ENCODE results near the gene CSN2. TPM values are rescaled to one million over a fixed set of nuclear protein-coding genes. Genes with fewer than 3 reads are reported as not detected.

The CSN2 gene
- total and polyA plus RNA-seq, 2 of the 8 experiments (the other 6 are each of a cell fraction or from before 2014, with no cell fraction given), result not detected

DNA sequence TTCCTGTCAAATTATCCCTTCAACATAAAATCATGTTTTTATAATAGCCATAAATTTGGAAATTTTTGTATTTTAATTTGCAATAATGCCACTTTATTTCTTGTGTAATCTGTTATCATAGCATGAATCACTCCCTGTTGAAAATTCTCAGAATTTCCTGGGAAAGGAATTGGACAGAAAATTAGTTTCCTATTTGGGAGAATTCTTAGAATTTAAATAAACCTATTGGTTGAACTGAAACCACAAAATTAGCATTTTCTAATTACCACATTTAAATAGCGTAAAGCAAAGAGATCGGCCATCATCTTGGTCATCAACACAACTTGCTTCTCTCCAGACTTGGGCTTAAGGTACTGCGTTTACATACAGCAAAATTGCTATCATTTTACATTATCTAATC, 34.8 kb downstream of the CSN2 start, which contains the start of gene CSN1S1:
CSN1S1 (plus strand) TSS at position 301 of the 400 bp plus-strand sequence. CDS start 1,488 bp downstream, outside the sequence.
- no peak within 1 kb of the TSS for H3K14ac ChIP-seq (ENCODE audit: insufficient read length)
- no peak within 1 kb of the TSS for H4K91ac ChIP-seq (replicated peaks; ENCODE audit: insufficient read length, low read length)
- H2BK120ac ChIP-seq (replicated peaks; ENCODE audit: low read depth, low read length), result no peak within 1 kb of the TSS
- H3K79me1 ChIP-seq (ENCODE audit: low read depth, low read length), result no peaks in the 10 kb centered on the region
- H3K23ac ChIP-seq (ENCODE audit: insufficient read length), result no peak within 1 kb of the TSS
- H2BK5ac ChIP-seq (ENCODE audit: low read depth, low read length), result no peak within 1 kb of the TSS
- no peak within 1 kb of the TSS for H3K4ac ChIP-seq (replicated peaks; ENCODE audit: insufficient read length, low read depth, low read length)
- H2BK20ac ChIP-seq (ENCODE audit: low read length), result no peak within 1 kb of the TSS
- TF ChIP-seq CTBP2 (IDR thresholded peaks at IDR 0.05; ENCODE audit: borderline replicate concordance, insufficient read depth, insufficient read length, low read length), result no peak
- TF ChIP-seq CBX5 (IDR thresholded peaks at IDR 0.05; ENCODE audit: low read depth, low read length), result no peak
- no peak for TF ChIP-seq EZH2 (IDR thresholded peaks at IDR 0.05; ENCODE audit: low read depth, low read length, severe bottlenecking)
- no peak for TF ChIP-seq CTCF (IDR thresholded peaks at IDR 0.05; ENCODE audit: control extremely low read depth in 1 of 3, insufficient read depth in 1 of 3, low read depth in 1 of 3, low read length in 3 of 3)
- no peak for TF ChIP-seq SUZ12 (IDR thresholded peaks at IDR 0.05; ENCODE audit: low read length)
- TF ChIP-seq POLR2A (IDR thresholded peaks at IDR 0.05; ENCODE audit: control extremely low read depth in 1 of 2, low read depth in 2 of 2, low read length in 2 of 2), result no peak
- no peak for TF ChIP-seq TAF1 (IDR thresholded peaks at IDR 0.05; ENCODE audit: low read depth, low read length)
- TF ChIP-seq BCL11A (IDR thresholded peaks at IDR 0.05; ENCODE audit: low read depth in 2 of 2, low read length in 2 of 2), result no peak
- TF ChIP-seq SAP30 (IDR thresholded peaks at IDR 0.05; ENCODE audit: insufficient read depth, insufficient replicate concordance, low read length), result no peak
- CTCF ChIA-PET (ENCODE audit: partially characterized antibody), result interaction anchor here (1.2 kb wide), 1 partner anchor 253 kb away, joined by 3 read pairs; no protein-coding TSS in a partner anchor
- H3K27ac ChIP-seq (ENCODE audit: low read depth, low read length), result no peak within 1 kb of the TSS
- no peak within 1 kb of the TSS for H2BK15ac ChIP-seq (ENCODE audit: low read length)
- DNase-seq (ENCODE audit: low read depth in 1 of 2, low spot score in 2 of 2) (no peak), FAIRE-seq (no peak)
- H3K27me3 ChIP-seq (replicated peaks in 1 of 4; ENCODE audit: control insufficient read depth in 3 of 4, extremely low read depth in 1 of 4, insufficient read depth in 3 of 4, low read length in 3 of 4), result peaks cover 0 to 1% (median 0%) of the 10 kb centered on the region in 4 experiments; a peak in 1 of 7 replicates
- no peak within 1 kb of the TSS for H2BK12ac ChIP-seq (ENCODE audit: low read depth, low read length)
- H3K23me2 ChIP-seq (ENCODE audit: low read depth, low read length), result no peaks in the 10 kb centered on the region
- no peak within 1 kb of the TSS for H4K5ac ChIP-seq (ENCODE audit: insufficient read length, low read depth, low read length)
- 96% methylated on average over 3 of the region's 3 CpGs; no CpG with 5 or more reads in 1 of the 2 experiments for WGBS, 2 experiments (ENCODE audit: extremely low coverage in 1 of 2, insufficient coverage in 1 of 2, insufficient read length in 1 of 2, insufficient replicate concordance in 2 of 2, low coverage in 1 of 2, low lambda C conversion rate in 2 of 2, missing lambda C conversion rate in 1 of 2)
- no peaks in the 10 kb centered on the region for H3K4me1 ChIP-seq (replicated peaks in 1 of 4; ENCODE audit: control insufficient read depth in 3 of 4, insufficient read depth in 4 of 4, low read length in 3 of 4)
- H3K9ac ChIP-seq (replicated peaks in 1 of 4; ENCODE audit: extremely low read depth in 1 of 4, low read depth in 3 of 4, low read length in 3 of 4), result no peak within 1 kb of the TSS
- H2AK5ac ChIP-seq (ENCODE audit: low read depth, low read length), result no peak within 1 kb of the TSS
- no peaks in the 10 kb centered on the region for H3K79me2 ChIP-seq (ENCODE audit: control insufficient read depth in 1 of 2, insufficient read depth in 2 of 2, low read length in 2 of 2)
- H4K20me1 ChIP-seq (replicated peaks in 1 of 2; ENCODE audit: control insufficient read depth in 1 of 2, insufficient read depth in 2 of 2, low read length in 2 of 2), result no peaks in the 10 kb centered on the region
- H3K4me3 ChIP-seq (ENCODE audit: extremely low read depth in 1 of 4, insufficient read depth in 2 of 4, low read depth in 3 of 4, low read length in 4 of 4), result no peak within 1 kb of the TSS
- no peak within 1 kb of the TSS for H3K18ac ChIP-seq (ENCODE audit: extremely low read depth, low read length)
- H3K4me2 ChIP-seq (ENCODE audit: insufficient read depth in 1 of 2, low read depth in 2 of 2, low read length in 2 of 2), result no peak within 1 kb of the TSS
- POLR2A ChIA-PET (ENCODE audit: partially characterized antibody), result no interaction called here
- H4K8ac ChIP-seq (ENCODE audit: extremely low read depth, insufficient read depth, low read length), result no peak within 1 kb of the TSS
- H3K36me3 ChIP-seq (ENCODE audit: control insufficient read depth in 2 of 4, insufficient read depth in 4 of 4, low read length in 3 of 4), result no peaks in the 10 kb centered on the region
- no peaks in the 10 kb centered on the region for H3K9me3 ChIP-seq (ENCODE audit: insufficient read depth in 2 of 2, low read depth in 1 of 2, low read length in 1 of 2)
- no peak within 1 kb of the TSS for H2AFZ ChIP-seq (ENCODE audit: low read length)
- H3K56ac ChIP-seq (replicated peaks; ENCODE audit: insufficient read length, low read depth, low read length), result no peak within 1 kb of the TSS
